Ovary (tissue), 9 donors: ENCODE results near the gene RNASE3. TPM values are rescaled to one million over a fixed set of nuclear protein-coding genes. Genes with fewer than 3 reads are reported as not detected.

Experiments used
- DNase-seq, 5 donors: peaks; one replicate each; pipeline ENCODE4 v3.0.0-alpha.2; 2019 to 2020
- H3K27ac ChIP-seq, 2 donors: fragments of 200-600 bp; one replicate each; pipeline versions ENCODE4 v1.5.1 to v1.8.0; 2019 to 2022
- H3K27me3 ChIP-seq: fragments of 200-600 bp; one replicate; pipeline ENCODE4 v1.8.0; 2022
- H3K36me3 ChIP-seq: fragments of 200-600 bp; sonication (generic); one replicate; pipeline ENCODE4 v1.5.1; 2019
- H3K4me1 ChIP-seq: one replicate; pipeline ENCODE4 v1.8.1; 2013; ENCODE audit warnings: mild to moderate bottlenecking, moderate library complexity; ENCODE audit not compliant: insufficient read depth
- H3K4me3 ChIP-seq: fragments of 200-600 bp; sonication (generic); one replicate; pipeline ENCODE4 v1.5.1; 2017
- H3K9me3 ChIP-seq, 2 donors: fragments of 200-600 bp in 1 of 2; sonication (generic) in 1 of 2; one replicate each; pipeline versions ENCODE4 v1.5.1 to v1.8.1; 2013 to 2019; ENCODE audit warnings: mild to moderate bottlenecking in 1 of 2, moderate library complexity in 1 of 2
- CTCF ChIP-seq, 3 donors: fragments of 450-650 bp in 2 of 3; fragments of 200-600 bp in 1 of 3; IDR thresholded peaks; one replicate each; pipeline versions ENCODE4 v1.5.1 to v1.8.0; 2016 to 2022; ENCODE audit warnings: antibody characterized with exemption in 3 of 3, mild to moderate bottlenecking in 1 of 3
- POLR2A ChIP-seq: fragments of 450-650 bp; IDR thresholded peaks from one replicate; pipeline ENCODE4 v1.6.1; 2017; ENCODE audit warnings: antibody characterized with exemption, mild to moderate bottlenecking, moderate library complexity
- WGBS, 3 donors: extraction: QIAGEN DNeasy Blood & Tissue Kit in 1 of 3; methylation state at CpG; one replicate each; pipeline versions ENCODE4 v1.1.5 to v1.1.7; 2013 to 2017; 5-methylcytosine and 5-hydroxymethylcytosine counted together
- intact Hi-C, 4 donors: fragments of 100-400 bp; cut with DNase I; formaldehyde crosslinking; loops; one replicate each; pipeline versions ENCODE4 v1.11.0 to v1.15.1; 2022 to 2023
- polyA plus RNA-seq, 2 donors: library from polyadenylated mRNA; stranded (reverse); fragments of 200-250 nt in 1 of 2; fragments of 350-450 nt in 1 of 2; fragmentation: Illumina TruSeq in 1 of 2; extraction: RNeasy Lipid Tissue Mini Kit (QIAGEN cat#74804) in 1 of 2; gene quantifications; one replicate each; pipeline ENCODE4 v1.2.3, GENCODE V29; 2013 to 2014
- total RNA-seq, 7 donors: library from RNA; depleted of rRNA in 2 of 7; stranded (reverse); fragments of >200 nt in 2 of 7; fragmentation: NEBNext Ultra II Directional in 3 of 7; extraction: Animal tissue kit (Norgen Biotek cat#: 25700) in 3 of 7; gene quantifications; one replicate each; pipeline versions ENCODE4 v1.1.0 to v1.2.4, GENCODE V29; 2016 to 2023
- donor health status: DM: no; HTN: no; CAD: no; lungs with moderate emphysema.
- donor health status: DM: no; HTN: no; CAD: no.
- donor health status: Bipolar disorder and iron deficiency.
- donor health status: DM: yes; HTN: yes; CAD: no.
- donor health status: DM: no; HTN: no; CAD: no.
- donor health status: DM: yes; HTN: yes; CAD: no.

Gene RNASE3
- total and polyA plus RNA-seq, 9 donors = 0.24 TPM; not detected in 8

- no peak overlapping the region for H3K27ac ChIP-seq
- no peaks in the 10 kb centered on the region for H3K36me3 ChIP-seq
- intact Hi-C loops = no loop called here
- no peak for DNase-seq
- no peaks in the 10 kb centered on the region for H3K27me3 ChIP-seq
- no peaks in the 10 kb centered on the region for H3K9me3 ChIP-seq
- WGBS, 3 donors = 78 to 85% (median 80%) methylated on average over 5 of the region's 5 CpGs
- H3K4me3 ChIP-seq = no peak overlapping the region
- no peaks in the 10 kb centered on the region for H3K4me1 ChIP-seq
- TF ChIP-seq POLR2A (no peak), CTCF (IDR thresholded peaks at IDR 0.05) (no peak)
These were observed 44.3 kb downstream of the RNASE3 start for GRCh38 chr14:20935303-20935984.

Other genes starting within 250 kb of the RNASE3 start
- not detected for gene OR6S1, start 249.7 kb upstream of the RNASE3 start, total RNA-seq
- not detected for gene OR6S1, start 249.7 kb upstream of the RNASE3 start, polyA plus RNA-seq
- 100 to 1,000 TPM in 3 of 7 donors, 10 to 100 TPM in 4; 42.0 to 179 (median 97.6) TPM for gene RNASE4, start 206.8 kb upstream of the RNASE3 start, total RNA-seq
- 100 to 1,000 TPM; 156 to 183 TPM for gene RNASE4, start 206.8 kb upstream of the RNASE3 start, polyA plus RNA-seq
- gene ANG, start 202.6 kb upstream of the RNASE3 start, total RNA-seq = 10 to 100 TPM; 13.2 to 72.8 (median 39.1) TPM
- gene ANG, start 202.6 kb upstream of the RNASE3 start, polyA plus RNA-seq = 10 to 100 TPM; 65.2 to 80.5 TPM
- not detected for gene EDDM3A, start 145.5 kb upstream of the RNASE3 start, total RNA-seq
- gene EDDM3A, start 145.5 kb upstream of the RNASE3 start, polyA plus RNA-seq = not detected
- not detected for gene EDDM3B, start 123.0 kb upstream of the RNASE3 start, total RNA-seq
- gene EDDM3B, start 123.0 kb upstream of the RNASE3 start, polyA plus RNA-seq = not detected
- gene RNASE6, start 110.1 kb upstream of the RNASE3 start, total RNA-seq = 1 to 10 TPM; 3.1 to 7.5 (median 5.0) TPM
- gene RNASE6, start 110.1 kb upstream of the RNASE3 start, polyA plus RNA-seq = 10 to 100 TPM in 1 of 2 donors, 1 to 10 TPM in 1; 4.7 to 30.3 TPM
- gene RNASE1, start 88.5 kb upstream of the RNASE3 start, total RNA-seq = 100 to 1,000 TPM in 6 of 7 donors, 10 to 100 TPM in 1; 62.5 to 293 (median 119) TPM
- 100 to 1,000 TPM; 203 to 985 TPM for gene RNASE1, start 88.5 kb upstream of the RNASE3 start, polyA plus RNA-seq
- 1 to 10 TPM in 3 of 7 donors, under 1 TPM in 3, not detected in 1; 0.38 to 2.9 (median 0.76) TPM for gene RNASE2, start 64.1 kb downstream of the RNASE3 start, total RNA-seq
- 1 to 10 TPM; 2.9 to 3.0 TPM for gene RNASE2, start 64.1 kb downstream of the RNASE3 start, polyA plus RNA-seq
- 10 to 100 TPM; 42.5 to 65.1 (median 45.7) TPM for gene METTL17, start 98.6 kb downstream of the RNASE3 start, total RNA-seq
- gene METTL17, start 98.6 kb downstream of the RNASE3 start, polyA plus RNA-seq = 10 to 100 TPM; 49.9 to 53.6 TPM
- gene SLC39A2, start 107.9 kb downstream of the RNASE3 start, total RNA-seq = under 1 TPM in 1 of 7 donors, not detected in 6; 0.28 TPM
- gene SLC39A2, start 107.9 kb downstream of the RNASE3 start, polyA plus RNA-seq = under 1 TPM in 1 of 2 donors, not detected in 1; 0.30 TPM
- 100 to 1,000 TPM; 355 to 703 (median 417) TPM for gene NDRG2, start 133.7 kb downstream of the RNASE3 start, total RNA-seq
- gene NDRG2, start 133.7 kb downstream of the RNASE3 start, polyA plus RNA-seq = 100 to 1,000 TPM; 579 to 585 TPM
- gene TPPP2, start 138.8 kb downstream of the RNASE3 start, total RNA-seq = 1 to 10 TPM in 5 of 7 donors, under 1 TPM in 1, not detected in 1; 0.72 to 2.5 (median 1.4) TPM
- gene TPPP2, start 138.8 kb downstream of the RNASE3 start, polyA plus RNA-seq = 1 to 10 TPM in 1 of 2 donors, under 1 TPM in 1; 0.62 to 1.1 TPM
- gene RNASE13, start 143.4 kb downstream of the RNASE3 start, total RNA-seq = not detected
- gene RNASE13, start 143.4 kb downstream of the RNASE3 start, polyA plus RNA-seq = not detected
- gene RNASE7, start 151.0 kb downstream of the RNASE3 start, total RNA-seq = not detected
- gene RNASE7, start 151.0 kb downstream of the RNASE3 start, polyA plus RNA-seq = not detected
- not detected for gene RNASE8, start 166.4 kb downstream of the RNASE3 start, total RNA-seq
- gene RNASE8, start 166.4 kb downstream of the RNASE3 start, polyA plus RNA-seq = not detected
- gene ARHGEF40, start 178.9 kb downstream of the RNASE3 start, total RNA-seq = 10 to 100 TPM; 31.0 to 98.3 (median 66.1) TPM
- gene ARHGEF40, start 178.9 kb downstream of the RNASE3 start, polyA plus RNA-seq = 10 to 100 TPM; 29.8 to 34.3 TPM
- 10 to 100 TPM; 27.7 to 60.9 (median 33.4) TPM for gene ZNF219, start 207.3 kb downstream of the RNASE3 start, total RNA-seq
- 10 to 100 TPM in 1 of 2 donors, 1 to 10 TPM in 1; 4.8 to 31.0 TPM for gene ZNF219, start 207.3 kb downstream of the RNASE3 start, polyA plus RNA-seq
- 1 to 10 TPM in 2 of 7 donors, under 1 TPM in 5; 0.24 to 1.3 (median 0.56) TPM for gene TMEM253, start 209.7 kb downstream of the RNASE3 start, total RNA-seq
- under 1 TPM; 0.40 to 0.98 TPM for gene TMEM253, start 209.7 kb downstream of the RNASE3 start, polyA plus RNA-seq